Vagina (tissue), 2 donors: ENCODE data around the gene RUFY1.

Experiments
- POLR2AphosphoS5 ChIP-seq, 2 donors: sonication (generic); formaldehyde crosslinking; IDR thresholded peaks; one replicate each; pipeline ENCODE4 v1.9.0; 2017; ENCODE audit warnings: antibody characterized with exemption in 2 of 2, mild to moderate bottlenecking in 2 of 2, low read depth in 1 of 2; ENCODE audit not compliant: insufficient read depth in 1 of 2
- TF ChIP-seq, protein P1 (sequence below), 3 experiments: fragments of 450-650 bp in 2 of 3; fragments of 200-600 bp in 1 of 3; sonication (generic) in 1 of 3; IDR thresholded peaks; one replicate each; pipeline ENCODE4 v1.5.1; 2017 to 2019; ENCODE audit warnings: antibody characterized with exemption in 3 of 3, mild to moderate bottlenecking in 2 of 3, moderate library complexity in 2 of 3

DNA sequence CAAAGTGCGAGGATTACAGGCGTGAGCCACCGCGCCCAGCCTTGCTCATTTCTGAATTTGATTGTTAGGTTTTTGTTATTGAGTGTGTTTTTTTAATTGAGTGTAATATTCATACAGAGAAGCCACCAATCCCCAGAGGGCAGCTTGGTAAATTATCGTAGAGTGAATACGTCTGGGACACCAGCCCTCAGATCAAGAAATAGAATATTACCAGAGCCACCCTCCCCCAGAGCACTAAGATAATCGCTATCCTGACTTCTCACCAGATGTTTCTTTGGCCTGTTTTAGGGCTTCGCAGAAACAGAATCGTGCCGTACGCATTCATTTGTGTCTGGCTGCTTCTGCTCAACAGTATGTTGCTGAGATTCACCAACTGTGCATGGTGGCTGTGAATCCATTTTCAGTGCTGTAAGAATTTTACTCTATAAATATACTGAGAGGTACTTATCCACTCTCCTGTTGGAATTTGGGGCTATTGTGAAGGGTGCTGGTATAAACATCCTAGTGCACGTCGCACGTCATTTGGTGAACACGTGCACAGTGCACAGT lies 37.8 kb upstream of the RUFY1 start:
- TF ChIP-seq POLR2AphosphoS5 (IDR thresholded peaks at IDR 0.05; ENCODE audit: insufficient read depth in 1 of 2, low read depth in 1 of 2) = no peak
- TF ChIP-seq, protein P1, sequence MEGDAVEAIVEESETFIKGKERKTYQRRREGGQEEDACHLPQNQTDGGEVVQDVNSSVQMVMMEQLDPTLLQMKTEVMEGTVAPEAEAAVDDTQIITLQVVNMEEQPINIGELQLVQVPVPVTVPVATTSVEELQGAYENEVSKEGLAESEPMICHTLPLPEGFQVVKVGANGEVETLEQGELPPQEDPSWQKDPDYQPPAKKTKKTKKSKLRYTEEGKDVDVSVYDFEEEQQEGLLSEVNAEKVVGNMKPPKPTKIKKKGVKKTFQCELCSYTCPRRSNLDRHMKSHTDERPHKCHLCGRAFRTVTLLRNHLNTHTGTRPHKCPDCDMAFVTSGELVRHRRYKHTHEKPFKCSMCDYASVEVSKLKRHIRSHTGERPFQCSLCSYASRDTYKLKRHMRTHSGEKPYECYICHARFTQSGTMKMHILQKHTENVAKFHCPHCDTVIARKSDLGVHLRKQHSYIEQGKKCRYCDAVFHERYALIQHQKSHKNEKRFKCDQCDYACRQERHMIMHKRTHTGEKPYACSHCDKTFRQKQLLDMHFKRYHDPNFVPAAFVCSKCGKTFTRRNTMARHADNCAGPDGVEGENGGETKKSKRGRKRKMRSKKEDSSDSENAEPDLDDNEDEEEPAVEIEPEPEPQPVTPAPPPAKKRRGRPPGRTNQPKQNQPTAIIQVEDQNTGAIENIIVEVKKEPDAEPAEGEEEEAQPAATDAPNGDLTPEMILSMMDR (IDR thresholded peaks at IDR 0.05) = no peak
